Activated B cell treated with CpG ODN at 0.5 μM for 24 hours (primary cell): ENCODE results near the gene ATP6V0A1. TPM values are rescaled to one million over a fixed set of nuclear protein-coding genes. Genes with fewer than 3 reads are reported as not detected.
A peak's percentile ranks its signal among the peaks of the same experiment; 100 is the strongest.

Experiments used
- ATAC-seq: fragments of 200-7000 bp; cut with Tn5 transposase; one replicate; pipeline ENCODE4 v1.10.0; 2021; ENCODE audit warnings: low read depth, mild to moderate bottlenecking, moderate library complexity
- CTCF ChIA-PET: fragments of 350-600 bp; sonication (Branson Sonifier 250); formaldehyde crosslinking; loops from one replicate; lab custom pipeline; 2021; ENCODE audit warnings: antibody characterized with exemption; lab: Charles Lee
- POLR2A ChIA-PET: fragments of 350-600 bp; sonication (Branson Sonifier 250); formaldehyde crosslinking; loops from one replicate; lab custom pipeline; 2021; ENCODE audit warnings: antibody characterized with exemption; lab: Charles Lee
- DNase-seq: peaks from one replicate; pipeline ENCODE4 v3.0.0; 2022
- H3K27ac Mint-ChIP-seq: one replicate; pipeline ENCODE4 v1.8.0; 2020; ENCODE audit warnings: mixed read lengths
- H3K27me3 Mint-ChIP-seq: one replicate; pipeline ENCODE4 v1.8.0; 2021; ENCODE audit warnings: mixed read lengths
- H3K36me3 Mint-ChIP-seq: one replicate; pipeline ENCODE4 v1.8.0; 2021; ENCODE audit warnings: low read depth, mixed read lengths
- H3K4me1 Mint-ChIP-seq: one replicate; pipeline ENCODE4 v1.8.0; 2021; ENCODE audit warnings: mixed read lengths
- H3K4me3 Mint-ChIP-seq: one replicate; pipeline ENCODE4 v1.8.0; 2020; ENCODE audit warnings: mild to moderate bottlenecking, mixed read lengths
- H3K9me3 Mint-ChIP-seq: one replicate; pipeline ENCODE4 v1.8.0; 2020; ENCODE audit warnings: mixed read lengths
- intact Hi-C: fragments of 100-400 bp; cut with micrococcal nuclease; formaldehyde crosslinking; loops from one replicate; pipeline ENCODE4 v1.15.1; 2024
- total RNA-seq: library from RNA; stranded (reverse); gene quantifications from 2 replicates; pipeline ENCODE4 v1.2.3, GENCODE V29; 2022
- TF ChIP-seq, protein P1 (sequence below): fragments of 200-600 bp; IDR thresholded peaks from one replicate; pipeline ENCODE4 v1.8.0; 2022; ENCODE audit warnings: antibody characterized with exemption, mild to moderate bottlenecking

Gene ATP6V0A1
- total RNA-seq, 1 donor from 2014 or later, result 75.6 TPM

DNA sequence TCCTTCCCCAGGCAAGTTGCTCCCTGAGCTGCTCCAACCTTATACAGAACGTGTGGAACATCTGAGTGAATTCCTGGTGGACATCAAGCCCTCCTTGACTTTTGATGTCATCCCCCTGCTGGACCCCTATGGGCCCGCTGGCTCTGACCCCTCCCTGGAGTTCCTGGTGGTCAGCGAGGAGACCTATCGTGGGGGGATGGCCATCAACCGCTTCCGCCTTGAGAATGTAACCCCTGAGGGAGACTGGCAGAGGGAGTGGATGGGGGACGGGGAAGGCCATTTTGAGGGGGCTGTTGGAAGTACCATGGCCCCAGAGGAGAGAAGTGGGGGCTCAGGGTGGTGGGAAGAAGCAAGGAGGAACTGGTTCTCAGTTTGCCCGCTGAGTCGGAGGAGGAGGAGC is 105.3 kb downstream of the ATP6V0A1 start:
- TF ChIP-seq, protein P1, sequence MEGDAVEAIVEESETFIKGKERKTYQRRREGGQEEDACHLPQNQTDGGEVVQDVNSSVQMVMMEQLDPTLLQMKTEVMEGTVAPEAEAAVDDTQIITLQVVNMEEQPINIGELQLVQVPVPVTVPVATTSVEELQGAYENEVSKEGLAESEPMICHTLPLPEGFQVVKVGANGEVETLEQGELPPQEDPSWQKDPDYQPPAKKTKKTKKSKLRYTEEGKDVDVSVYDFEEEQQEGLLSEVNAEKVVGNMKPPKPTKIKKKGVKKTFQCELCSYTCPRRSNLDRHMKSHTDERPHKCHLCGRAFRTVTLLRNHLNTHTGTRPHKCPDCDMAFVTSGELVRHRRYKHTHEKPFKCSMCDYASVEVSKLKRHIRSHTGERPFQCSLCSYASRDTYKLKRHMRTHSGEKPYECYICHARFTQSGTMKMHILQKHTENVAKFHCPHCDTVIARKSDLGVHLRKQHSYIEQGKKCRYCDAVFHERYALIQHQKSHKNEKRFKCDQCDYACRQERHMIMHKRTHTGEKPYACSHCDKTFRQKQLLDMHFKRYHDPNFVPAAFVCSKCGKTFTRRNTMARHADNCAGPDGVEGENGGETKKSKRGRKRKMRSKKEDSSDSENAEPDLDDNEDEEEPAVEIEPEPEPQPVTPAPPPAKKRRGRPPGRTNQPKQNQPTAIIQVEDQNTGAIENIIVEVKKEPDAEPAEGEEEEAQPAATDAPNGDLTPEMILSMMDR, result no peak
- Mint-ChIP-seq H3K36me3 (peaks cover 43% of the 10 kb centered on the region), H3K9me3 (no peaks in the 10 kb centered on the region), H3K4me3 (peak overlapping the region; percentile 93), H3K4me1 (peaks cover 45% of the 10 kb centered on the region), H3K27ac (peak overlapping the region; percentile 56), H3K27me3 (no peaks in the 10 kb centered on the region)
- ChIA-PET CTCF (interaction anchor here (1.0 kb wide), 1 partner anchor 14 kb away, joined by 3 read pairs; the partner anchor contains the start of gene PSMC3IP), POLR2A (interaction anchor here (0.9 to 4.7 kb wide), 7 partner anchors 9 to 797 kb away, joined by 3 to 23 read pairs (median 6); no protein-coding TSS in a partner anchor)
- DNase-seq, result no peak
- intact Hi-C loops, result no loop called here
- ATAC-seq, result no peak

GRCh38 chr17:42564815-42565522 is 106.3 kb downstream of the ATP6V0A1 start:
- ATAC-seq (no peak), DNase-seq (no peak)
- Mint-ChIP-seq H3K27ac (no peak overlapping the region), H3K4me3 (no peak overlapping the region), H3K27me3 (no peaks in the 10 kb centered on the region), H3K4me1 (peaks cover 45% of the 10 kb centered on the region), H3K36me3 (peaks cover 54% of the 10 kb centered on the region), H3K9me3 (no peaks in the 10 kb centered on the region)
- TF ChIP-seq, protein P1, result no peak
- intact Hi-C loops, result no loop called here
- CTCF ChIA-PET, result interaction anchor here (0.9 to 1.0 kb wide), 2 partner anchors 13 to 14 kb away, joined by 3 read pairs; partner anchors contain the start of gene PSMC3IP
- POLR2A ChIA-PET, result interaction anchor here (0.6 to 4.7 kb wide), 6 partner anchors 10 to 796 kb away, joined by 4 to 62 read pairs (median 8); partner anchors contain the start of gene PSMC3IP

- H3K36me3 Mint-ChIP-seq, result peaks cover 61% of the 10 kb centered on the region
- H3K27ac Mint-ChIP-seq, result no peak overlapping the region
- no peak for DNase-seq
- ChIA-PET CTCF (interaction anchor here (0.9 kb wide), 1 partner anchor 13 kb away, joined by 3 read pairs; no protein-coding TSS in a partner anchor), POLR2A (interaction anchor here (0.6 to 4.7 kb wide), 6 partner anchors 11 to 259 kb away, joined by 5 to 62 read pairs (median 20); partner anchors contain the start of genes BECN1, NAGLU and PSMC3IP)
- H3K27me3 Mint-ChIP-seq, result no peaks in the 10 kb centered on the region
- TF ChIP-seq, protein P1, result no peak
- peaks cover 44% of the 10 kb centered on the region for H3K4me1 Mint-ChIP-seq
- H3K4me3 Mint-ChIP-seq, result peak overlapping the region; percentile 98
- ATAC-seq, result no peak
- H3K9me3 Mint-ChIP-seq, result no peaks in the 10 kb centered on the region
- intact Hi-C loops, result no loop called here
Measured at GRCh38 chr17:42565523-42566214, 107.0 kb downstream of the ATP6V0A1 start.

- intact Hi-C loops, result no loop called here
- H3K4me1 Mint-ChIP-seq, result peaks cover 42% of the 10 kb centered on the region
- TF ChIP-seq, protein P1, result no peak
- no peaks in the 10 kb centered on the region for H3K27me3 Mint-ChIP-seq
- no peak for DNase-seq
- peaks cover 67% of the 10 kb centered on the region for H3K36me3 Mint-ChIP-seq
- CTCF ChIA-PET, result no interaction called here
- ATAC-seq, result no peak
- H3K27ac Mint-ChIP-seq, result peak overlapping the region; percentile 95
- H3K4me3 Mint-ChIP-seq, result peak overlapping the region; percentile 98
- POLR2A ChIA-PET, result interaction anchor here (0.8 to 4.7 kb wide), 11 partner anchors 11 to 749 kb away, joined by 3 to 62 read pairs (median 7); partner anchors contain the start of genes BECN1, NAGLU, PSMC3IP and STAT3
- no peaks in the 10 kb centered on the region for H3K9me3 Mint-ChIP-seq
Measured at GRCh38 chr17:42566215-42566882, 107.7 kb downstream of the ATP6V0A1 start.
